Neuronal stem cell (in vitro differentiated cells): ENCODE measurements around the gene TIPIN.

Experiments
- DNase-seq: peaks from one replicate; pipeline ENCODE4 v3.0.0-alpha.2; 2013; ENCODE audit warnings: low spot score
- H2AFZ ChIP-seq: one replicate; pipeline ENCODE4 v1.6.1; 2013; ENCODE audit warnings: mild to moderate bottlenecking, low read length, inconsistent platforms
- H2AK5ac ChIP-seq: 2 replicates; pipeline ENCODE4 v1.6.1; 2013; ENCODE audit warnings: low read depth, mild to moderate bottlenecking, inconsistent platforms, low read length, moderate library complexity, mixed read lengths
- H2BK120ac ChIP-seq: 2 replicates; pipeline ENCODE4 v1.6.1; 2013; ENCODE audit warnings: low read depth, mild to moderate bottlenecking, inconsistent platforms, low read length, moderate library complexity, mixed read lengths
- H2BK12ac ChIP-seq: one replicate; pipeline ENCODE4 v1.6.1; 2013; ENCODE audit warnings: low read length, inconsistent platforms
- H2BK15ac ChIP-seq: 2 replicates; pipeline ENCODE4 v1.6.1; 2013; ENCODE audit warnings: mild to moderate bottlenecking, low read length, inconsistent platforms, mixed read lengths
- H2BK5ac ChIP-seq: one replicate; pipeline ENCODE4 v1.6.1; 2013; ENCODE audit warnings: inconsistent platforms, mild to moderate bottlenecking, low read length, moderate library complexity
- H3K14ac ChIP-seq: one replicate; pipeline ENCODE4 v1.6.1; 2013; ENCODE audit warnings: low read length, inconsistent platforms
- H3K18ac ChIP-seq: 2 replicates; pipeline ENCODE4 v1.6.1; 2013; ENCODE audit warnings: low read length, inconsistent platforms
- H3K23ac ChIP-seq: 2 replicates; pipeline ENCODE4 v1.6.1; 2013; ENCODE audit warnings: low read depth, mild to moderate bottlenecking, mixed read lengths, low read length, inconsistent platforms; ENCODE audit not compliant: poor library complexity
- H3K27ac ChIP-seq: replicated peaks from 3 replicates; pipeline ENCODE4 v1.5.1; 2013; ENCODE audit warnings: low read length, inconsistent platforms
- H3K27me3 ChIP-seq, 3 experiments: 2 replicates each; pipeline ENCODE4 v1.6.1; 2013; ENCODE audit warnings: low read length in 3 of 3, mild to moderate bottlenecking in 2 of 3, inconsistent platforms in 1 of 3, low read depth in 1 of 3, mixed read lengths in 1 of 3, moderate library complexity in 1 of 3; ENCODE audit not compliant: control insufficient read depth in 3 of 3, insufficient read depth in 3 of 3
- H3K36me3 ChIP-seq, 2 donors: replicated peaks in 1 of 2; 2 replicates each; pipeline ENCODE4 v1.6.1; 2013; ENCODE audit warnings: low read length in 2 of 2; ENCODE audit not compliant: control insufficient read depth in 2 of 2, insufficient read depth in 2 of 2
- H3K4ac ChIP-seq: 2 replicates; pipeline ENCODE4 v1.6.1; 2013; ENCODE audit warnings: inconsistent platforms, mild to moderate bottlenecking, low read length, moderate library complexity
- H3K4me1 ChIP-seq, 2 donors: 1 replicate in 1 of 2; 2 replicates in 1 of 2; pipeline ENCODE4 v1.6.1; 2013; ENCODE audit warnings: low read length in 2 of 2, low read depth in 1 of 2; ENCODE audit not compliant: control insufficient read depth in 2 of 2, insufficient read depth in 1 of 2
- H3K4me2 ChIP-seq: one replicate; pipeline ENCODE4 v1.6.1; 2013; ENCODE audit warnings: mild to moderate bottlenecking, low read length, inconsistent platforms; ENCODE audit not compliant: insufficient read depth, poor library complexity, severe bottlenecking
- H3K4me3 ChIP-seq, 2 donors: 2 replicates each; pipeline ENCODE4 v1.5.1; 2013; ENCODE audit warnings: low read length in 2 of 2, mild to moderate bottlenecking in 2 of 2, inconsistent platforms in 1 of 2, moderate library complexity in 1 of 2
- H3K79me1 ChIP-seq: one replicate; pipeline ENCODE4 v1.6.1; 2013; ENCODE audit warnings: low read depth, mild to moderate bottlenecking, inconsistent platforms, low read length, moderate library complexity
- H3K9ac ChIP-seq: one replicate; pipeline ENCODE4 v1.6.1; 2013; ENCODE audit warnings: mild to moderate bottlenecking, low read depth, low read length, inconsistent platforms; ENCODE audit not compliant: poor library complexity
- H3K9me3 ChIP-seq, 2 donors: replicated peaks in 1 of 2; 2 replicates each; pipeline versions ENCODE3 to v1.6.1; 2013; ENCODE audit warnings: low read length in 2 of 2, mild to moderate bottlenecking in 2 of 2, inconsistent platforms in 1 of 2, low read depth in 1 of 2, mixed read lengths in 1 of 2, moderate library complexity in 1 of 2; ENCODE audit not compliant: control insufficient read depth in 2 of 2, insufficient read depth in 1 of 2
- H4K8ac ChIP-seq: one replicate; pipeline ENCODE4 v1.6.1; 2013; ENCODE audit warnings: low read depth, mild to moderate bottlenecking, inconsistent platforms, low read length, moderate library complexity
- H4K91ac ChIP-seq: one replicate; pipeline ENCODE4 v1.6.1; 2013; ENCODE audit warnings: low read length, low read depth, mild to moderate bottlenecking, inconsistent platforms; ENCODE audit not compliant: poor library complexity
- WGBS, 2 donors: extraction: QIAGEN DNeasy Blood & Tissue Kit; methylation state at CpG; one replicate each; pipeline ENCODE4 v1.1.7; 2013; ENCODE audit warnings: missing lambda C conversion rate in 2 of 2, mixed read lengths in 1 of 2; ENCODE audit not compliant: insufficient read length in 2 of 2, insufficient replicate concordance in 1 of 2; ENCODE audit errors: extremely low coverage in 2 of 2; 5-methylcytosine and 5-hydroxymethylcytosine counted together

Gene TIPIN

GRCh38 chr15:66310786-66311185 is 45.7 kb downstream of the TIPIN start:
- no peak for DNase-seq
- Histone ChIP-seq H3K23ac (no peak overlapping the region), H3K4me2 (no peak overlapping the region), H3K4ac (no peak overlapping the region), H3K14ac (no peak overlapping the region), H3K36me3 (peaks cover 6 to 99% of the 10 kb centered on the region in 2 donors), H4K91ac (no peak overlapping the region), H3K27me3 (no peaks in the 10 kb centered on the region), H2AFZ (no peak overlapping the region), H2AK5ac (no peak overlapping the region), H3K18ac (no peak overlapping the region), H2BK5ac (no peak overlapping the region), H3K9me3 (no peaks in the 10 kb centered on the region), H3K4me1 (no peaks in the 10 kb centered on the region), H3K27ac (no peak overlapping the region), H3K79me1 (no peaks in the 10 kb centered on the region), H2BK15ac (no peak overlapping the region), H4K8ac (no peak overlapping the region), H2BK120ac (no peak overlapping the region), H3K9ac (no peak overlapping the region), H2BK12ac (no peak overlapping the region), H3K4me3 (no peak overlapping the region)
- no CpG with 5 or more reads among the region's 2 CpGs for WGBS, 2 donors

GRCh38 chr15:66309828-66310227 is 46.7 kb downstream of the TIPIN start:
- no peak overlapping the region for H3K23ac ChIP-seq
- H3K27me3 ChIP-seq: no peaks in the 10 kb centered on the region
- H3K9me3 ChIP-seq: no peaks in the 10 kb centered on the region
- H3K79me1 ChIP-seq: no peaks in the 10 kb centered on the region
- H2AFZ ChIP-seq: no peak overlapping the region
- no peak overlapping the region for H4K8ac ChIP-seq
- no peak overlapping the region for H3K4me3 ChIP-seq
- H3K9ac ChIP-seq: no peak overlapping the region
- H3K4me2 ChIP-seq: no peak overlapping the region
- no peak overlapping the region for H2BK120ac ChIP-seq
- H4K91ac ChIP-seq: no peak overlapping the region
- H3K4ac ChIP-seq: no peak overlapping the region
- no peak overlapping the region for H2BK5ac ChIP-seq
- peaks cover 7 to 97% of the 10 kb centered on the region in 2 donors for H3K36me3 ChIP-seq
- H3K27ac ChIP-seq: no peak overlapping the region
- no peak overlapping the region for H2BK15ac ChIP-seq
- no peak for DNase-seq
- no peak overlapping the region for H3K18ac ChIP-seq
- H2AK5ac ChIP-seq: no peak overlapping the region
- WGBS, 2 donors: no CpG with 5 or more reads among the region's 3 CpGs
- H2BK12ac ChIP-seq: no peak overlapping the region
- H3K14ac ChIP-seq: no peak overlapping the region
- H3K4me1 ChIP-seq: no peaks in the 10 kb centered on the region

- Histone ChIP-seq H4K91ac (no peak overlapping the region), H3K14ac (no peak overlapping the region), H3K4me2 (no peak overlapping the region), H3K4ac (no peak overlapping the region), H3K4me3 (no peak overlapping the region), H3K23ac (no peak overlapping the region), H2BK120ac (no peak overlapping the region), H3K9me3 (no peaks in the 10 kb centered on the region), H2BK15ac (no peak overlapping the region), H3K27me3 (no peaks in the 10 kb centered on the region), H3K9ac (no peak overlapping the region), H2AFZ (no peak overlapping the region), H2BK12ac (no peak overlapping the region), H3K79me1 (no peaks in the 10 kb centered on the region), H3K18ac (no peak overlapping the region), H4K8ac (no peak overlapping the region), H2AK5ac (no peak overlapping the region), H3K4me1 (no peaks in the 10 kb centered on the region), H2BK5ac (no peak overlapping the region), H3K36me3 (peaks cover 7 to 85% of the 10 kb centered on the region in 2 donors), H3K27ac (no peak overlapping the region)
- no CpG with 5 or more reads among the region's 3 CpGs for WGBS, 2 donors
- no peak for DNase-seq
Measured at GRCh38 chr15:66308531-66308930, 48.0 kb downstream of the TIPIN start.

GRCh38 chr15:66306381-66306780 is 50.1 kb downstream of the TIPIN start:
- no peak overlapping the region for H4K8ac ChIP-seq
- no peaks in the 10 kb centered on the region for H3K9me3 ChIP-seq
- no peak overlapping the region for H2BK12ac ChIP-seq
- peaks cover 5 to 79% of the 10 kb centered on the region in 2 donors for H3K36me3 ChIP-seq
- no peak overlapping the region for H4K91ac ChIP-seq
- no peak overlapping the region for H2AK5ac ChIP-seq
- H3K4me3 ChIP-seq: no peak overlapping the region
- no peak overlapping the region for H2BK5ac ChIP-seq
- H3K4me2 ChIP-seq: no peak overlapping the region
- H3K14ac ChIP-seq: no peak overlapping the region
- no peak overlapping the region for H2BK15ac ChIP-seq
- DNase-seq: no peak
- no peak overlapping the region for H2AFZ ChIP-seq
- no peaks in the 10 kb centered on the region for H3K27me3 ChIP-seq
- no peak overlapping the region for H3K27ac ChIP-seq
- H2BK120ac ChIP-seq: no peak overlapping the region
- no peak overlapping the region for H3K4ac ChIP-seq
- H3K79me1 ChIP-seq: no peaks in the 10 kb centered on the region
- no peak overlapping the region for H3K18ac ChIP-seq
- no peaks in the 10 kb centered on the region for H3K4me1 ChIP-seq
- no CpG with 5 or more reads among the region's 3 CpGs for WGBS, 2 donors
- H3K9ac ChIP-seq: no peak overlapping the region
- H3K23ac ChIP-seq: no peak overlapping the region
